Esophagus squamous epithelium (tissue), 5 donors: ENCODE data around the gene RERG. TPM values are rescaled to one million over a fixed set of nuclear protein-coding genes. Genes with fewer than 3 reads are reported as not detected.

ENCODE experiments used
- DNase-seq: peaks from one replicate; lab custom pipeline; 2025; lab: John Stamatoyannopoulos, UW
- H3K27ac ChIP-seq, 4 donors: fragments of 200-600 bp; sonication (generic); one replicate each; pipeline ENCODE4 v1.5.1; 2016 to 2019; ENCODE audit warnings: mild to moderate bottlenecking in 1 of 4
- H3K27me3 ChIP-seq, 4 donors: fragments of 200-600 bp; sonication (generic); 1 replicate in 3 of 4; 2 replicates in 1 of 4; pipeline versions ENCODE4 v1.5.1 to v1.6.0; 2017 to 2021; ENCODE audit warnings: antibody characterized with exemption in 1 of 4
- H3K36me3 ChIP-seq, 3 donors: fragments of 200-600 bp; sonication (generic); one replicate each; pipeline ENCODE4 v1.5.1; 2016 to 2019
- H3K4me1 ChIP-seq, 3 donors: fragments of 200-600 bp; sonication (generic); one replicate each; pipeline ENCODE4 v1.5.1; 2017 to 2019
- H3K4me3 ChIP-seq, 4 donors: fragments of 200-600 bp; sonication (generic); 1 replicate in 3 of 4; 2 replicates in 1 of 4; pipeline ENCODE4 v1.5.1; 2016 to 2019; ENCODE audit warnings: mild to moderate bottlenecking in 2 of 4, moderate library complexity in 1 of 4
- H3K9me3 ChIP-seq, 3 donors: fragments of 200-600 bp; sonication (generic); one replicate each; pipeline ENCODE4 v1.5.1; 2016 to 2019
- CTCF ChIP-seq, 6 experiments: fragments of 450-650 bp in 4 of 6; fragments of 200-600 bp in 2 of 6; sonication (generic) in 2 of 6; IDR thresholded peaks; one replicate each; pipeline ENCODE4 v1.5.1; 2016 to 2019; ENCODE audit warnings: antibody characterized with exemption in 6 of 6, mild to moderate bottlenecking in 4 of 6, moderate library complexity in 4 of 6
- POLR2A ChIP-seq, 4 donors: fragments of 450-650 bp; IDR thresholded peaks; one replicate each; pipeline ENCODE4 v1.6.1; 2017; ENCODE audit warnings: antibody characterized with exemption in 4 of 4, mild to moderate bottlenecking in 4 of 4, moderate library complexity in 3 of 4
- WGBS, 2 donors: methylation state at CpG; one replicate each; pipeline ENCODE4 v1.1.5; 2018; 5-methylcytosine and 5-hydroxymethylcytosine counted together
- intact Hi-C: fragments of 100-400 bp; cut with DNase I; formaldehyde crosslinking; loops from one replicate; pipeline ENCODE4 v1.15.0; 2022
- total RNA-seq, 4 donors: library from RNA; depleted of rRNA; stranded (reverse); fragments of >200 nt; gene quantifications; one replicate each; pipeline ENCODE4 v1.1.0, GENCODE V29; 2016
- donor health status: DM: yes; HTN: yes; CAD: no.

Gene RERG
- total RNA-seq, 4 donors from 2014 or later, result 1.4 to 15.1 (median 7.0) TPM

- no peak for DNase-seq
- WGBS, 2 donors, result 39 to 41% methylated on average over 3 of the region's 3 CpGs
- no peaks in the 10 kb centered on the region for H3K9me3 ChIP-seq
- intact Hi-C loops, result no loop called here
- no peak overlapping the region for H3K4me3 ChIP-seq
- no peaks in the 10 kb centered on the region for H3K36me3 ChIP-seq
- H3K27ac ChIP-seq, result no peak overlapping the region
- H3K27me3 ChIP-seq, result no peaks in the 10 kb centered on the region
- TF ChIP-seq CTCF (IDR thresholded peaks at IDR 0.05) (no peak), POLR2A (IDR thresholded peaks at IDR 0.05) (no peak)
- H3K4me1 ChIP-seq, result peaks cover 0 to 10% (median 0%) of the 10 kb centered on the region in 3 donors
Observed at GRCh38 chr12:15131431-15131830, 89.8 kb downstream of the RERG start.

- intact Hi-C loops, result no loop called here
Observed at GRCh38 chr12:15130541-15130940, 90.7 kb downstream of the RERG start.

GRCh38 chr12:15123401-15123800 is 97.8 kb downstream of the RERG start:
- no peaks in the 10 kb centered on the region for H3K27me3 ChIP-seq
- H3K36me3 ChIP-seq, result no peaks in the 10 kb centered on the region
- no peak for DNase-seq
- intact Hi-C loops, result no loop called here
- H3K4me1 ChIP-seq, result no peaks in the 10 kb centered on the region
- no peak overlapping the region for H3K4me3 ChIP-seq
- TF ChIP-seq CTCF (IDR thresholded peaks at IDR 0.05) (no peak), POLR2A (IDR thresholded peaks at IDR 0.05) (no peak)
- no peaks in the 10 kb centered on the region for H3K9me3 ChIP-seq
- no peak overlapping the region for H3K27ac ChIP-seq

More at GRCh38 chr12:15130541-15130940, 90.7 kb downstream of the RERG start:
- TF ChIP-seq CTCF (IDR thresholded peaks at IDR 0.05) (no peak), POLR2A (IDR thresholded peaks at IDR 0.05) (no peak)
- no peaks in the 10 kb centered on the region for H3K27me3 ChIP-seq
- DNase-seq, result no peak
- no peak overlapping the region for H3K27ac ChIP-seq
- no peaks in the 10 kb centered on the region for H3K9me3 ChIP-seq
- H3K4me3 ChIP-seq, result no peak overlapping the region
- H3K36me3 ChIP-seq, result no peaks in the 10 kb centered on the region
- peaks cover 0 to 10% (median 0%) of the 10 kb centered on the region in 3 donors for H3K4me1 ChIP-seq

GRCh38 chr12:15122344-15122743 is 98.9 kb downstream of the RERG start:
- Histone ChIP-seq H3K27ac (no peak overlapping the region), H3K4me3 (no peak overlapping the region), H3K9me3 (no peaks in the 10 kb centered on the region), H3K36me3 (no peaks in the 10 kb centered on the region), H3K27me3 (no peaks in the 10 kb centered on the region), H3K4me1 (no peaks in the 10 kb centered on the region)
- intact Hi-C loops, result no loop called here
- 52 to 63% methylated on average over 4 of the region's 4 CpGs for WGBS, 2 donors
- DNase-seq, result no peak
- no peak for TF ChIP-seq CTCF (IDR thresholded peaks at IDR 0.05)
- TF ChIP-seq POLR2A (IDR thresholded peaks at IDR 0.05), result no peak

GRCh38 chr12:15118955-15119354 is 102.3 kb downstream of the RERG start:
- Histone ChIP-seq H3K27me3 (no peaks in the 10 kb centered on the region), H3K27ac (no peak overlapping the region), H3K36me3 (no peaks in the 10 kb centered on the region), H3K4me1 (no peaks in the 10 kb centered on the region), H3K4me3 (no peak overlapping the region), H3K9me3 (no peaks in the 10 kb centered on the region)
- TF ChIP-seq POLR2A (IDR thresholded peaks at IDR 0.05) (no peak), CTCF (IDR thresholded peaks at IDR 0.05) (no peak)
- intact Hi-C loops, result no loop called here
- DNase-seq, result no peak
- WGBS, 2 donors, result 0 to 76% methylated on average over 1 of the region's 1 CpG
